ENCODE data around the gene RAB6B. TPM values are rescaled to one million over a fixed set of nuclear protein-coding genes. Genes with fewer than 3 reads are reported as not detected.

RAB6B gene
- total and polyA plus RNA-seq, 2 of the 4 experiments (the other 2 are of a cell fraction): 0.18 to 1.2 TPM

GRCh38 chr3:133896002-133896761, 500 bp upstream of the RAB6B start:
- H3K14ac ChIP-seq (replicated peaks; ENCODE audit: low read depth, low read length): no peak overlapping the region
- H2AK9ac ChIP-seq (replicated peaks; ENCODE audit: low read depth, low read length, poor library complexity): peak overlapping the region; percentile 13
- H3K4me2 ChIP-seq (ENCODE audit: low read depth, low read length): peak overlapping the region; percentile 38
- no TSS peak for BruUV-seq (replicated peaks)
- H4K8ac ChIP-seq (ENCODE audit: low read depth in 2 of 2, low read length in 2 of 2): no peak overlapping the region; a peak in 1 of 4 replicates
- no peak overlapping the region for H3K56ac ChIP-seq (ENCODE audit: extremely low read depth, insufficient read depth, low read length)
- H3K9ac ChIP-seq (ENCODE audit: low read depth, low read length): no peak overlapping the region
- no peak overlapping the region for H2AK5ac ChIP-seq (ENCODE audit: low read depth, low read length)
- ATAC-seq (ENCODE audit: low read depth) (peak; percentile 22), DNase-seq (no peak)
- H2BK120ac ChIP-seq (ENCODE audit: low read depth, low read length): no peak overlapping the region
- peaks cover 53% of the 10 kb centered on the region for H3K27me3 ChIP-seq (ENCODE audit: control insufficient read depth, insufficient read depth, low read length)
- no peak overlapping the region for H4K5ac ChIP-seq (ENCODE audit: low read depth, low read length)
- no peak overlapping the region for H2BK20ac ChIP-seq (ENCODE audit: low read depth, low read length)
- no peaks in the 10 kb centered on the region for H3K36me3 ChIP-seq (ENCODE audit: control insufficient read depth, insufficient read depth, low read length)
- dilution Hi-C loops (cut with HindIII; ENCODE audit: low sequenced_read_pairs, unreplicated experiment) (no loop called here), in situ Hi-C loops (cut with MboI; ENCODE audit: low sequenced_read_pairs) (no loop called here), intact Hi-C loops (cut with micrococcal nuclease) (no loop called here)
- ChIA-PET CTCF (interaction anchor here (0.5 kb wide), 1 partner anchor 231 kb away, joined by 4 read pairs; no protein-coding TSS in a partner anchor), POLR2A (ENCODE audit: unreplicated experiment) (no interaction called here)
- H3K4me1 ChIP-seq (ENCODE audit: control insufficient read depth, insufficient read depth, low read length): no peaks in the 10 kb centered on the region
- H2BK15ac ChIP-seq (ENCODE audit: low read depth, low read length): no peak overlapping the region
- no peaks in the 10 kb centered on the region for H3K79me1 ChIP-seq (ENCODE audit: low read depth in 1 of 2, low read length in 2 of 2)
- H2AFZ ChIP-seq (replicated peaks; ENCODE audit: low read length, poor library complexity): peak overlapping the region; percentile 90
- no peak overlapping the region for H2BK5ac ChIP-seq (ENCODE audit: low read depth, low read length, poor library complexity, severe bottlenecking)
- no peaks in the 10 kb centered on the region for H4K20me1 ChIP-seq (ENCODE audit: insufficient read depth, low read length)
- H3K18ac ChIP-seq (ENCODE audit: low read depth, low read length): no peak overlapping the region
- H3K27ac ChIP-seq (ENCODE audit: insufficient read depth, low read length): no peak overlapping the region
- 7% methylated on average over 5 of the region's 37 CpGs; no CpG with 5 or more reads in 1 of the 2 experiments for WGBS, 2 experiments (ENCODE audit: extremely low coverage in 2 of 2, insufficient read length in 1 of 2)
- no peak overlapping the region for H3K23ac ChIP-seq (ENCODE audit: low read depth, low read length)
- TF ChIP-seq ELK1 (IDR thresholded peaks at IDR 0.05; ENCODE audit: borderline replicate concordance, low read depth, low read length): no peak
- TF ChIP-seq MAZ (IDR thresholded peaks at IDR 0.05; ENCODE audit: borderline replicate concordance, low read depth, low read length): no peak
- TF ChIP-seq SMC3 (IDR thresholded peaks at IDR 0.05; ENCODE audit: low read depth, low read length): no peak
- no peak for TF ChIP-seq BHLHE40 (IDR thresholded peaks at IDR 0.05; ENCODE audit: low read depth, low read length)
- no peak overlapping the region for H4K91ac ChIP-seq (ENCODE audit: insufficient read depth, low read depth, low read length)
- H3K4ac ChIP-seq (ENCODE audit: low read depth, low read length): no peak overlapping the region
- H3K9me3 ChIP-seq (ENCODE audit: control insufficient read depth, insufficient read depth, low read length): no peaks in the 10 kb centered on the region
- H3K4me3 ChIP-seq (ENCODE audit: insufficient read depth, low read depth, low read length): peak overlapping the region; percentile 64
- H3K9me1 ChIP-seq (ENCODE audit: insufficient read depth, low read length): no peaks in the 10 kb centered on the region
